GM19193 (cell line): ENCODE results near the gene SET.
A peak's percentile ranks its signal among the peaks of the same experiment; 100 is the strongest.

Source experiments
- POLR2A ChIP-seq: IDR thresholded peaks from 4 replicates; pipeline ENCODE4 v1.6.1; 2011; ENCODE audit not compliant: insufficient read depth, insufficient read length; ENCODE audit errors: extremely low read depth

SET gene

GRCh38 chr9:128688501-128689292, at the start of gene SET:
Gene SET (plus strand): TSS chr9:128689222. CDS start chr9:128689583, 361 bp downstream.
- peak; percentile 81 for TF ChIP-seq POLR2A

- no peak for TF ChIP-seq POLR2A
These were observed 48.4 kb upstream of the SET start for GRCh38 chr9:128640603-128641002.

- TF ChIP-seq POLR2A, result no peak
These were observed 46.3 kb upstream of the SET start for GRCh38 chr9:128642675-128643245.

- peak; percentile 9 for TF ChIP-seq POLR2A
These were observed 45.3 kb upstream of the SET start for GRCh38 chr9:128643519-128644300.

GRCh38 chr9:128651798-128652197, 37.2 kb upstream of the SET start:
- TF ChIP-seq POLR2A, result no peak

GRCh38 chr9:128653908-128654307, 35.1 kb upstream of the SET start:
- TF ChIP-seq POLR2A, result no peak

GRCh38 chr9:128654481-128654880, 34.5 kb upstream of the SET start:
- TF ChIP-seq POLR2A, result no peak

GRCh38 chr9:128656416-128657343, 32.3 kb upstream of the SET start, which contains the start of gene DYNC2I2:
Gene DYNC2I2 (minus strand): TSS chr9:128656847. CDS start chr9:128656726, 121 bp downstream.
- peak; percentile 87 for TF ChIP-seq POLR2A

- no peak for TF ChIP-seq POLR2A
These were observed 31.7 kb upstream of the SET start for GRCh38 chr9:128657344-128657704.

- TF ChIP-seq POLR2A, result no peak
These were observed 31.2 kb upstream of the SET start for GRCh38 chr9:128657796-128658195.

GRCh38 chr9:128669786-128670185, 19.2 kb upstream of the SET start:
- no peak for TF ChIP-seq POLR2A

- no peak for TF ChIP-seq POLR2A
These were observed 13.6 kb upstream of the SET start for GRCh38 chr9:128675382-128675781.

- no peak for TF ChIP-seq POLR2A
These were observed 11.2 kb upstream of the SET start for GRCh38 chr9:128677794-128678193.

GRCh38 chr9:128683340-128684064, 5.5 kb upstream of the SET start:
- peak; percentile 22 for TF ChIP-seq POLR2A
